GM23248 (cell line): ENCODE measurements around the gene TRMT1. TPM values are rescaled to one million over a fixed set of nuclear protein-coding genes. Genes with fewer than 3 reads are reported as not detected.

ENCODE experiments used
- DNase-seq: peaks from one replicate; pipeline ENCODE4 v3.0.0-alpha.2; 2015
- H2AFZ ChIP-seq: fragments of 200-600 bp; sonication (generic); 2 replicates; pipeline ENCODE4 v1.6.1; 2016; ENCODE audit warnings: antibody characterized with exemption
- H3F3A ChIP-seq: fragments of 200-600 bp; sonication (generic); 2 replicates; pipeline ENCODE4 v1.6.1; 2016; ENCODE audit warnings: mild to moderate bottlenecking, antibody characterized with exemption, mixed run types; ENCODE audit not compliant: insufficient read depth
- H3K27ac ChIP-seq: fragments of 200-600 bp; sonication (generic); 2 replicates; pipeline ENCODE4 v1.5.1; 2016; ENCODE audit warnings: mild to moderate bottlenecking
- H3K27me3 ChIP-seq: fragments of 200-600 bp; sonication (generic); replicated peaks from 2 replicates; pipeline ENCODE4 v1.6.1; 2016; ENCODE audit warnings: mild to moderate bottlenecking; ENCODE audit not compliant: insufficient read depth
- H3K36me3 ChIP-seq: fragments of 200-600 bp; sonication (generic); 2 replicates; pipeline ENCODE4 v1.6.1; 2016; ENCODE audit warnings: low read depth, mild to moderate bottlenecking
- H3K4me1 ChIP-seq: fragments of 200-600 bp; sonication (generic); 2 replicates; pipeline ENCODE4 v1.6.1; 2016; ENCODE audit warnings: mild to moderate bottlenecking; ENCODE audit not compliant: insufficient read depth
- H3K4me2 ChIP-seq: fragments of 200-600 bp; sonication (generic); one replicate; pipeline ENCODE4 v1.6.1; 2016; ENCODE audit warnings: mild to moderate bottlenecking; ENCODE audit not compliant: unreplicated experiment
- H3K4me3 ChIP-seq: fragments of 200-600 bp; sonication (generic); 2 replicates; pipeline ENCODE4 v1.5.1; 2016; ENCODE audit warnings: mild to moderate bottlenecking
- H3K79me2 ChIP-seq: fragments of 200-600 bp; sonication (generic); 2 replicates; pipeline ENCODE4 v1.6.1; 2016; ENCODE audit warnings: mild to moderate bottlenecking; ENCODE audit not compliant: insufficient read depth
- H3K9ac ChIP-seq: fragments of 200-600 bp; sonication (generic); 2 replicates; pipeline ENCODE4 v1.6.1; 2016; ENCODE audit warnings: mild to moderate bottlenecking
- H3K9me2 ChIP-seq: fragments of 200-600 bp; sonication (generic); 2 replicates; pipeline ENCODE4 v1.6.1; 2016; ENCODE audit warnings: mixed run types, mild to moderate bottlenecking, moderate library complexity; ENCODE audit not compliant: insufficient read depth
- H3K9me3 ChIP-seq: fragments of 200-600 bp; sonication (generic); one replicate; pipeline ENCODE4 v1.6.1; 2017; ENCODE audit warnings: low read depth
- H4K20me1 ChIP-seq: fragments of 200-600 bp; sonication (generic); 2 replicates; pipeline ENCODE4 v1.6.0; 2016; ENCODE audit not compliant: insufficient read depth
- EZH2 ChIP-seq: fragments of 200-600 bp; sonication (generic); IDR thresholded peaks from 2 replicates; pipeline ENCODE4 v1.6.1; 2018; ENCODE audit warnings: antibody characterized with exemption, mild to moderate bottlenecking; ENCODE audit not compliant: insufficient read depth, poor library complexity, severe bottlenecking
- EZH2phosphoT487 ChIP-seq: fragments of 200-600 bp; sonication (generic); IDR thresholded peaks from 2 replicates; pipeline ENCODE4 v1.6.1; 2018; ENCODE audit warnings: antibody characterized with exemption, moderate library complexity, mild to moderate bottlenecking, low read depth; ENCODE audit not compliant: insufficient read depth
- WGBS, 2 experiments: methylation state at CpG; one replicate each; pipeline ENCODE4 v1.1.6; 2015 to 2017; ENCODE audit warnings: low lambda C conversion rate in 2 of 2, low coverage in 1 of 2; ENCODE audit errors: missing lambda C conversion rate in 2 of 2; 5-methylcytosine and 5-hydroxymethylcytosine counted together
- in situ Hi-C: fragments of 300-500 bp; cut with MboI; formaldehyde crosslinking; loops from 2 replicates; pipeline ENCODE4 v1.15.0; 2020
- polyA plus RNA-seq: library from polyadenylated mRNA; unstranded; fragments of >200 nt; fragmentation: Nextera tagmentation; extraction: Ambion mirVana; gene quantifications from 2 replicates; pipeline ENCODE4 v1.2.1, GENCODE V29; 2016
- total RNA-seq: library from RNA; depleted of rRNA; stranded (reverse); fragments of >200 nt; shearing (Covaris generic); gene quantifications from 2 replicates; pipeline ENCODE4 v1.2.3, GENCODE V29; 2014

TRMT1 gene
- total and polyA plus RNA-seq, 2 experiments from 2014 or later, result 30.4 to 31.8 TPM

DNA sequence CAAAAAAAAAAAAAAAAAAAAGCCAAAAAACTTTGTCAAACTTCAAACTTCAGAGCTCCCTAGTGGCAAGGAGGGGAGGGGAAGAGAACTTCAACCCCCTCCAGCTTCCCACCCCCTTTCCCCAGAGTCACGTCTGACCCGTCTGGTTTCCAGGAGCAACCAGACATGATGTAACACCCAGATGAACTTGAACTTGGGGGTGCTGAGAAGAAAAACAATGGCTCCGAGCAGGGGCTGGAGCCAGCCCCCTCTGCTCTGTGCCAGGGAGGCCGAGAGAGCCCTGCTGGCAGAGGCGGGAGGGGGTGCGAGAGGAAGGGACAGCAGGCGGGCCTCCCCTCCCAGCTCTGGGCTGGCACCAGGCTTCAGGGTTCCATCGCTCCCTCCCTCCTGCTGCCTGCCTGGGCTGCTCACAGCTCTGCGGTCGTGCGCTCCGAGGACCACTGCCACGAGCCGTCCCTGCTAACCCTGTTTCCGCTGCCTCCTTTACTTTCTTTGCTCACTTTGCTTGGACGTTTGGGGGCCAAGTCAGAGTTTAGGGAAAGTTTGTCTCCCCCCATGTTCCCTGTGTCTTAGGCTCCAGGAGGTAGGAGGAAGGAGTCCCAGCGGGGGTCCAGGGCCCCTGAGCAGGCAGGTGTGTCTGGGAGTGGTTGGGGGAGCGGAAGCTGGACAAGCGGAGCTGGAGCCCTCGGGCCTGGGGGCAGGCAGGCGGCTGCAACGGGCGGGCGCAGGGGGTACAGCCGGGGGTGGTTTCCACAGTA lies 25.0 kb downstream of the TRMT1 start:
- peak; percentile 85 for DNase-seq
- 35 to 48% methylated on average over 24 to 25 of the region's 25 CpGs for WGBS, 2 experiments
- Histone ChIP-seq H3F3A (peaks cover 26% of the 10 kb centered on the region), H3K79me2 (peaks cover 29% of the 10 kb centered on the region), H4K20me1 (no peaks in the 10 kb centered on the region), H3K4me2 (no peak overlapping the region), H3K4me1 (peaks cover 25% of the 10 kb centered on the region), H3K9ac (peak overlapping the region; percentile 55), H3K9me2 (no peaks in the 10 kb centered on the region), H3K36me3 (peaks cover 3% of the 10 kb centered on the region; the same call in 1 of the 2 replicates), H2AFZ (no peak overlapping the region), H3K27ac (peak overlapping the region; percentile 78), H3K27me3 (no peaks in the 10 kb centered on the region), H3K9me3 (no peaks in the 10 kb centered on the region), H3K4me3 (no peak overlapping the region)
- TF ChIP-seq EZH2phosphoT487 (no peak), EZH2 (no peak)
- in situ Hi-C loops, result loop anchor here (10.0 kb wide), 1 partner anchor 107 kb away; no protein-coding TSS in a partner anchor

DNA sequence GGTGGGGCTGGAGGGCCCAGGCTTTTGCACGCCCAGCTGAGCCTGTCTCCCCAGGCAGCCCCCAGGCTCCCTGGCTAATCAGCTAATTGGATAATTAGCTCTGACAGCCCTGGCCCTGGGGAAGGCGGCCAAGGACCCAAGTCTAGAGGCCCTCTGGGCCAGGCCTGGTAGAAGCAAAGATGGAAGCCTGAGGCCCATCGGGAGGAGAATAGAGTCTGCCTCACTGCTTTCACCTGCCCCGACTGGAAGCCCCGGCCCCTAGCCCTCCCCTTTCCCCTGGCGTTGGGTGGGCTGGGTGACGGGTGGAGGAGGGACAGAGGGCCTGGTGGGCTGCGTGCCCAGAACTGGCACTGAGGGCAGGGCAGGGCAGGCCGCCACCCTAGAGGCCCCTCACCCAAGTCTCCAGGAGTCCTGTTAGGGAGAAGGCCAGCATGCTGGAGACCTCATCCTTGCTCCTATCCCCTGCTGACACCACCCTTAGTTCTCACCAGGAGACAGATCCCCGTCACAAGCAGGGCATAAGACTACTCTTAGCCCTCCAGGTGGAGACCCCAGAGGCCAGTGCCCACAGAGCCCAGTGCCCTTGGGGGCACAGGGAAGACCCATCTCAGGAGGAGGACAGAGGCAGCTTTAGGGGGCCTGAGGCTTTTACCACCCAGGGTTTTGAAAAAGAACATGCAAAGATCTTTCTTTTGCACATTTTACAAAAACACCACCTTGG lies 25.9 kb downstream of the TRMT1 start:
- DNase-seq, result no peak
- in situ Hi-C loops, result loop anchor here (10.0 kb wide), 1 partner anchor 106 kb away; no protein-coding TSS in a partner anchor

DNA sequence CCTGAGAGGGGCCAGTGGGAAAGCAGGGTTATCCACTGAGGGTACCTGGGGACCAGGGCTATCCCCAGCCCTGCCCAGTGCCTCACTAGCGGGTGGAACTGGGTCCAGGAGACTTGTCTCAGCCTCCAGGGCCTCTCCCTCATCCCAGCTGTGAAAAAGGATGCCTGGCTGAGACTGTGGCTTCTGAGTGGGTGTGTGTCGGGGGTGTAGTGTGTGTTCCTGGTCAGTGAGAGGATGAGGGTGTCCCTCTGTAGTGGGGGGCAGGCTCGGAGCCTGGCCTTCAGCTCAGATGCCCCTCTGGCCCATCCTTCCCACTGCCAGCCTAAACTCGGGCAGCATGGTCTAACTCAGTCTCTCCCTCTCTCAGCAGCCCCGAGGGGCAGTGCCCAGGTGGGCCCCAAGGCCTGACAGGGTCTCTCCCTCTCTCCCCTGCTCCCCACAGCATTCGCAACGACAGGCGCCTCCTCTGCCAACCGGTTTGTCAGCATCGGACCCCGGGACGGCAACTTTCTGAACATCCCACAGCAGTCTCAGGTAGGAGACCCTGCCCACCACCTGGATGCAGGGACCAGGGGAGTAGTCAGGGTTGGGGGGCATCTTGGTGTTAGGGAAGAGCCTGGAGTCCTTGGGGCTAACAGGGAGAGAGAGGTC lies 26.6 kb downstream of the TRMT1 start:
- peak overlapping the region; percentile 78 for H3K27ac ChIP-seq
- peaks cover 38% of the 10 kb centered on the region for H3K79me2 ChIP-seq
- H3K9me3 ChIP-seq, result no peaks in the 10 kb centered on the region
- no peak for TF ChIP-seq EZH2phosphoT487
- H3K27me3 ChIP-seq, result no peaks in the 10 kb centered on the region
- H3K4me3 ChIP-seq, result no peak overlapping the region
- H3K4me2 ChIP-seq, result no peak overlapping the region
- no peak overlapping the region for H2AFZ ChIP-seq
- in situ Hi-C loops, result loop anchor here (10.0 kb wide), 1 partner anchor 105 kb away; no protein-coding TSS in a partner anchor
- peak overlapping the region; percentile 55 for H3K9ac ChIP-seq
- 58 to 69% methylated on average over 12 of the region's 12 CpGs for WGBS, 2 experiments
- no peaks in the 10 kb centered on the region for H4K20me1 ChIP-seq
- H3K4me1 ChIP-seq, result peaks cover 25% of the 10 kb centered on the region
- no peak for DNase-seq
- peaks cover 3% of the 10 kb centered on the region; the same call in 1 of the 2 replicates for H3K36me3 ChIP-seq
- peaks cover 30% of the 10 kb centered on the region for H3F3A ChIP-seq
- H3K9me2 ChIP-seq, result no peaks in the 10 kb centered on the region

More for the DNA sequence above, 25.9 kb downstream of the TRMT1 start:
- Histone ChIP-seq H3K4me2 (no peak overlapping the region), H3K4me1 (peaks cover 25% of the 10 kb centered on the region), H4K20me1 (no peaks in the 10 kb centered on the region), H3K9ac (peak overlapping the region; percentile 55), H3K27me3 (no peaks in the 10 kb centered on the region), H3F3A (peaks cover 30% of the 10 kb centered on the region), H3K9me2 (no peaks in the 10 kb centered on the region), H3K27ac (peak overlapping the region; percentile 78), H2AFZ (no peak overlapping the region), H3K9me3 (no peaks in the 10 kb centered on the region), H3K79me2 (peaks cover 31% of the 10 kb centered on the region), H3K4me3 (no peak overlapping the region), H3K36me3 (peaks cover 3% of the 10 kb centered on the region; the same call in 1 of the 2 replicates)
- 55 to 62% methylated on average over 8 to 10 of the region's 10 CpGs for WGBS, 2 experiments
- no peak for TF ChIP-seq EZH2
- TF ChIP-seq EZH2phosphoT487, result no peak

DNA sequence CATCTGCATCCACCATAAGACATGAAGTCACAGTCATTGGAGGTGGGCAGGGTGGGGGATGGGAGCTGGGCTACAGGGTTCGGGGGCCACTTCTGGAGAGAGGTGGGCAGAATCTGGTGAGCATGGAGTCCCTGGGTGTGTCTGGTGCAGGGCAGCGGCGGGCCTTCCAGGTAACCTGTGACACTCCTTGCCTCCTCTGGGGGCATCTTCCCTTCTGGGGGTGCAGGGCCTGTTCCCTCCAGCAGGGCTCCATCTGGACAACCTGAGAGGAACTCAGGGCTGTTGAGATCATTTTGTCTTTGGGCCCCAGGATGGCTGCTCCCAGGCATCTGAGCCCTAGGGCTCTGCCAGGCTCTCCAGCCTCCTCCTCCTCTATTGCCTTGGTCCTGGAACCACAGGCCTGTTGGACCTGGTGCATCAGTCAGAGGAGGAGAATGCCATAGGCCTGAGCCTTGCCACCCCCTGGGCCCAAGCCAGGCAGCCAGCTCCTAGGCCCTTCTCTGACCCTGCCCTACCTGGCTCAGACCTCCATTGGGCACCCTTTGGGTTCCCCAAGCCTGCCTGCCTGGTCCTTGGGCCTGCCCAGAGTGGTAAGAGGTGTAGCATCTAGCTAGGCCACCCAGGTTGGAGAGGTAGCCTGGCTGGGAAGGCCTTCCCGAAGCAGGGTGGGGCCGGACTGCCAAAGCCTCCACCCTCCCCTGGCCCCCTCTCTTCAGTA lies 27.2 kb downstream of the TRMT1 start:
- no peak for TF ChIP-seq EZH2phosphoT487
- no peak for TF ChIP-seq EZH2
- WGBS, 2 experiments, result 46 to 78% methylated on average over 4 to 5 of the region's 5 CpGs
- in situ Hi-C loops, result no loop called here
- Histone ChIP-seq H3K27ac (peak overlapping the region; percentile 78), H4K20me1 (no peaks in the 10 kb centered on the region), H3K36me3 (peaks cover 6% of the 10 kb centered on the region; the same call in 1 of the 2 replicates), H2AFZ (no peak overlapping the region), H3K4me3 (no peak overlapping the region), H3K4me2 (no peak overlapping the region), H3K79me2 (peaks cover 37% of the 10 kb centered on the region), H3K9me2 (no peaks in the 10 kb centered on the region), H3F3A (peaks cover 33% of the 10 kb centered on the region), H3K9ac (peak overlapping the region; percentile 55; the same call in 1 of the 2 replicates), H3K4me1 (peaks cover 25% of the 10 kb centered on the region), H3K27me3 (no peaks in the 10 kb centered on the region), H3K9me3 (no peaks in the 10 kb centered on the region)
- DNase-seq, result peak; percentile 69
